K562 (cell line): ENCODE results near the gene RYR3. TPM values are rescaled to one million over a fixed set of nuclear protein-coding genes. Genes with fewer than 3 reads are reported as not detected.

Experiments
- ATAC-seq: fragments of 200-7000 bp; cut with Tn5 transposase; 3 replicates; pipeline ENCODE4 v1.9.1; 2020; ENCODE audit warnings: moderate library complexity
- BruUV-seq: library from RNA; stranded (reverse); fragments of 400-500 nt; replicated peaks from 2 replicates; lab custom pipeline; 2021; lab: Mats Ljungman, UMichigan
- CTCF ChIA-PET: fragments of 300-600 bp; formaldehyde crosslinking; extraction: SDS; loops from one replicate; lab custom pipeline; 2021; ENCODE audit warnings: low intra/inter-chr PET ratio; lab: Yijun Ruan, JAX
- POLR2A ChIA-PET: fragments of 300-600, 350-650 bp; sonication (Branson Sonifier 250); formaldehyde crosslinking; extraction: SDS; loops from one replicate; lab custom pipeline; 2021; ENCODE audit warnings: antibody characterized with exemption, inconsistent platforms; lab: Yijun Ruan, JAX
- DNase-seq, 4 experiments: peaks; one replicate each; pipeline versions ENCODE4 v3.0.0 to v3.0.0-alpha.2; 2011 to 2018; ENCODE audit warnings: low spot score in 3 of 4, mixed read lengths in 3 of 4; ENCODE audit errors: extremely low read depth in 1 of 4
- FAIRE-seq: peaks from 2 replicates; lab custom pipeline; 2011; peaks lifted over from hg19 to GRCh38; lab: Jason Lieb, UNC
- H2AFZ ChIP-seq: 2 replicates; pipeline ENCODE4 v1.6.0; 2011; ENCODE audit warnings: low read depth, low read length, control low read depth, inconsistent platforms
- H3K27ac ChIP-seq: fragments of 200-600 bp; 3 replicates; pipeline ENCODE4 v1.8.0; 2011; ENCODE audit warnings: low read depth, mild to moderate bottlenecking, control low read depth, inconsistent platforms, low read length, moderate library complexity, mixed read lengths; ENCODE audit errors: extremely low read depth
- H3K27me3 ChIP-seq, 2 experiments: fragments of 300-600 bp in 1 of 2; 2 replicates in 1 of 2; 3 replicates in 1 of 2; pipeline versions ENCODE4 v1.6.0 to v1.8.0; 2011; ENCODE audit warnings: inconsistent platforms in 2 of 2, low read length in 2 of 2, mild to moderate bottlenecking in 1 of 2, mixed read lengths in 1 of 2, moderate library complexity in 1 of 2; ENCODE audit not compliant: control insufficient read depth in 2 of 2, insufficient read depth in 2 of 2
- H3K36me3 ChIP-seq: fragments of 300-600 bp; 3 replicates; pipeline ENCODE4 v1.8.0; 2011; ENCODE audit warnings: mild to moderate bottlenecking, low read length, inconsistent platforms; ENCODE audit not compliant: control insufficient read depth, insufficient read depth
- H3K4me1 ChIP-seq, 2 experiments: fragments of 200-600 bp in 1 of 2; replicated peaks in 1 of 2; 2 replicates in 1 of 2; 3 replicates in 1 of 2; pipeline versions ENCODE4 v1.5.1 to v1.8.0; 2011; ENCODE audit warnings: inconsistent platforms in 2 of 2, low read length in 2 of 2, mild to moderate bottlenecking in 1 of 2, mixed read lengths in 1 of 2, moderate library complexity in 1 of 2; ENCODE audit not compliant: control insufficient read depth in 2 of 2, insufficient read depth in 2 of 2
- H3K4me2 ChIP-seq: 2 replicates; pipeline ENCODE4 v1.6.1; 2011; ENCODE audit warnings: low read length, control low read depth, inconsistent platforms, mixed read lengths; ENCODE audit not compliant: insufficient read depth
- H3K4me3 ChIP-seq: fragments of 200-600 bp; sonication (generic), shearing (Covaris generic); 2 replicates; pipeline ENCODE4 v1.5.1; 2016; ENCODE audit warnings: control low read depth, inconsistent platforms
- H3K79me2 ChIP-seq: fragments of 200-600 bp; 3 replicates; pipeline ENCODE4 v1.8.0; 2011; ENCODE audit warnings: low read length, inconsistent platforms; ENCODE audit not compliant: control insufficient read depth, insufficient read depth
- H3K9ac ChIP-seq, 2 experiments: 2 replicates each; pipeline versions ENCODE4 v1.6.0 to v1.6.1; 2011; ENCODE audit warnings: low read depth in 2 of 2, low read length in 2 of 2, control low read depth in 1 of 2, inconsistent platforms in 1 of 2, mild to moderate bottlenecking in 1 of 2, mixed read lengths in 1 of 2; ENCODE audit not compliant: insufficient read depth in 1 of 2
- H3K9me1 ChIP-seq: one replicate; pipeline ENCODE4 v1.6.0; 2011; ENCODE audit warnings: inconsistent platforms, mild to moderate bottlenecking, low read length, moderate library complexity; ENCODE audit not compliant: control insufficient read depth, insufficient read depth
- H3K9me3 ChIP-seq: replicated peaks from 2 replicates; pipeline ENCODE4 v1.5.1; 2011; ENCODE audit warnings: low read depth, low read length, inconsistent platforms; ENCODE audit not compliant: control insufficient read depth, insufficient read depth
- H4K20me1 ChIP-seq: replicated peaks from 2 replicates; pipeline ENCODE4 v1.6.1; 2011; ENCODE audit warnings: low read length, inconsistent platforms, mixed read lengths; ENCODE audit not compliant: control insufficient read depth, insufficient read depth
- BRCA1 ChIP-seq, 2 experiments: fragments of 450-650 bp in 1 of 2; sonication (generic) in 1 of 2; formaldehyde crosslinking in 1 of 2; IDR thresholded peaks; 2 replicates each; pipeline versions ENCODE4 v1.5.0 to v1.6.1; 2017 to 2020; ENCODE audit warnings: mild to moderate bottlenecking in 1 of 2, missing genetic modification reagents in 1 of 2
- CBFA2T3 ChIP-seq: fragments of 450-650 bp; IDR thresholded peaks from 2 replicates; pipeline ENCODE4 v1.6.1; 2017
- CSDE1 ChIP-seq, 2 experiments: fragments of 450-650 bp; IDR thresholded peaks; 2 replicates each; pipeline ENCODE4 v1.6.1; 2016; ENCODE audit warnings: mild to moderate bottlenecking in 1 of 2
- DDX20 ChIP-seq: fragments of 450-650 bp; IDR thresholded peaks from 2 replicates; pipeline ENCODE4 v1.6.1; 2016; ENCODE audit warnings: missing genetic modification characterization, low read depth, mild to moderate bottlenecking, missing compliant biosample characterization, moderate library complexity
- ELF1 ChIP-seq: fragments of 200-800 bp; sonication (Bioruptor generic); IDR thresholded peaks from 2 replicates; pipeline ENCODE4 v1.6.1; 2016; ENCODE audit warnings: missing genetic modification characterization, missing compliant biosample characterization
- ERF ChIP-seq: fragments of 450-650 bp; formaldehyde crosslinking; IDR thresholded peaks from 2 replicates; pipeline ENCODE4 v1.4.0; 2020; ENCODE audit warnings: mild to moderate bottlenecking, mixed read lengths
- FOXJ2 ChIP-seq: fragments of 200-800 bp; sonication (Bioruptor generic); IDR thresholded peaks from 2 replicates; pipeline ENCODE4 v1.6.1; 2016; ENCODE audit warnings: missing genetic modification characterization, missing compliant biosample characterization
- HDAC8 ChIP-seq: fragments of 450-650 bp; IDR thresholded peaks from 2 replicates; pipeline ENCODE4 v1.6.1; 2016; ENCODE audit warnings: mild to moderate bottlenecking, missing genetic modification characterization, moderate library complexity, missing compliant biosample characterization
- MCM3 ChIP-seq: fragments of 450-650 bp; IDR thresholded peaks from 2 replicates; pipeline ENCODE4 v1.6.1; 2016
- MED1 ChIP-seq: sonication (generic); formaldehyde crosslinking; IDR thresholded peaks from 2 replicates; pipeline ENCODE4 v1.8.1; 2023; ENCODE audit warnings: missing genetic modification reagents, borderline replicate concordance
- NBN ChIP-seq: fragments of 450-650 bp; IDR thresholded peaks from 2 replicates; pipeline ENCODE4 v1.6.1; 2016; ENCODE audit warnings: low read depth, mild to moderate bottlenecking
- NR1H2 ChIP-seq: sonication (generic); formaldehyde crosslinking; IDR thresholded peaks from 2 replicates; pipeline ENCODE4 v1.4.0; 2020; ENCODE audit warnings: mild to moderate bottlenecking, missing genetic modification reagents
- PTBP1 ChIP-seq: fragments of 200-400 bp; formaldehyde crosslinking; IDR thresholded peaks from 2 replicates; pipeline ENCODE4 v1.6.1; 2017; ENCODE audit warnings: low read depth, low read length
- SMC3 ChIP-seq: conservative IDR thresholded peaks from 2 replicates; pipeline ENCODE4 v1.6.1; 2011; ENCODE audit warnings: low read depth, low read length, improper control_type of control experiment; ENCODE audit not compliant: insufficient read depth
- TCF3 ChIP-seq: sonication (generic); formaldehyde crosslinking; IDR thresholded peaks from 2 replicates; pipeline ENCODE4 v1.4.0; 2020; ENCODE audit warnings: mild to moderate bottlenecking, missing genetic modification reagents
- YY1 ChIP-seq, 3 experiments: IDR thresholded peaks; 2 replicates each; pipeline ENCODE4 v1.6.1; 2011; ENCODE audit warnings: low read length in 2 of 3, mild to moderate bottlenecking in 2 of 3, moderate library complexity in 2 of 3, borderline replicate concordance in 1 of 3, control low read depth in 1 of 3, low read depth in 1 of 3; ENCODE audit not compliant: insufficient read depth in 3 of 3, insufficient replicate concordance in 2 of 3, control insufficient read depth in 1 of 3, insufficient read length in 1 of 3; ENCODE audit errors: extremely low read depth in 1 of 3
- ZFP30 ChIP-seq: fragments of 250-450 bp; sonication (Bioruptor Pico); IDR thresholded peaks from 2 replicates; pipeline ENCODE4 v1.8.0; 2022; ENCODE audit warnings: moderate library complexity, mild to moderate bottlenecking, inconsistent platforms, borderline replicate concordance
- ZKSCAN8 ChIP-seq: fragments of 200-800 bp; sonication (Bioruptor generic); IDR thresholded peaks from 2 replicates; pipeline ENCODE4 v1.6.1; 2016; ENCODE audit warnings: missing genetic modification characterization, missing compliant biosample characterization
- ZNF561 ChIP-seq: fragments of 450-650 bp; formaldehyde crosslinking; conservative IDR thresholded peaks from 2 replicates; pipeline ENCODE4 v1.4.0; 2020; ENCODE audit warnings: mild to moderate bottlenecking, moderate library complexity
- ZNF589 ChIP-seq: fragments of 200-800 bp; sonication (Bioruptor generic); IDR thresholded peaks from 2 replicates; pipeline ENCODE4 v1.6.1; 2016; ENCODE audit warnings: low read depth, missing genetic modification characterization, missing compliant biosample characterization
- ZNF707 ChIP-seq: fragments of 250-450 bp; sonication (Bioruptor Pico); conservative IDR thresholded peaks from 2 replicates; pipeline ENCODE4 v1.8.0; 2022; ENCODE audit warnings: inconsistent platforms, mild to moderate bottlenecking, moderate library complexity
- WGBS: fragments of 100-300 bp; shearing (Covaris generic); methylation state at CpG from one replicate; pipeline ENCODE4 v1.1.6; 2016; ENCODE audit warnings: low coverage, mixed read lengths; ENCODE audit not compliant: insufficient coverage; ENCODE audit errors: missing lambda C conversion rate; 5-methylcytosine and 5-hydroxymethylcytosine counted together
- in situ Hi-C: fragments of 300-500 bp; cut with MboI; formaldehyde crosslinking; loops from 4 replicates; pipeline ENCODE4 v1.15.0; 2018; ENCODE audit warnings: inconsistent platforms, mixed read lengths
- intact Hi-C: fragments of 100-400 bp; cut with micrococcal nuclease; formaldehyde crosslinking; loops from 2 replicates; pipeline ENCODE4 v1.14.2; 2022
- polyA plus RNA-seq, 8 experiments: library from polyadenylated mRNA; depleted of rRNA in 4 of 8; stranded (reverse) in 5 of 8; unstranded in 3 of 8; fragments of >200 nt; fragmentation: Nextera tagmentation in 2 of 8; fragmentation: Illumina TruSeq in 1 of 8; extraction: Ambion mirVana in 2 of 8; extraction: Trizol in 1 of 8; gene quantifications; 2 replicates each; pipeline versions ENCODE4 v1.2.1 to v1.2.3, GENCODE V29; 2011 to 2014; ENCODE audit warnings: inconsistent platforms in 1 of 8, missing spikeins in 1 of 8
- total RNA-seq, 7 experiments: library from RNA; depleted of rRNA in 6 of 7; stranded (reverse); fragments of >200 nt in 6 of 7; fragmentation: Illumina TruSeq in 2 of 7; extraction: Trizol in 2 of 7; gene quantifications; 2 replicates each; pipeline versions ENCODE4 v1.2.1 to v1.2.3, GENCODE V29; 2011 to 2021; ENCODE audit warnings: low replicate concordance in 1 of 7
- TF ChIP-seq, protein P1 (sequence below): sonication (generic); formaldehyde crosslinking; IDR thresholded peaks from 2 replicates; pipeline ENCODE4 v1.5.0; 2020; ENCODE audit warnings: missing genetic modification reagents
- TF ChIP-seq, protein P2 (sequence below): fragments of 450-650 bp; formaldehyde crosslinking; IDR thresholded peaks from 2 replicates; pipeline ENCODE4 v1.4.0; 2020; ENCODE audit warnings: mild to moderate bottlenecking

Gene RYR3
- total and polyA plus RNA-seq, 9 of the 15 experiments (the other 6 are each of a cell fraction or from before 2014, with no cell fraction given), result 0.04 TPM; not detected in 8

DNA sequence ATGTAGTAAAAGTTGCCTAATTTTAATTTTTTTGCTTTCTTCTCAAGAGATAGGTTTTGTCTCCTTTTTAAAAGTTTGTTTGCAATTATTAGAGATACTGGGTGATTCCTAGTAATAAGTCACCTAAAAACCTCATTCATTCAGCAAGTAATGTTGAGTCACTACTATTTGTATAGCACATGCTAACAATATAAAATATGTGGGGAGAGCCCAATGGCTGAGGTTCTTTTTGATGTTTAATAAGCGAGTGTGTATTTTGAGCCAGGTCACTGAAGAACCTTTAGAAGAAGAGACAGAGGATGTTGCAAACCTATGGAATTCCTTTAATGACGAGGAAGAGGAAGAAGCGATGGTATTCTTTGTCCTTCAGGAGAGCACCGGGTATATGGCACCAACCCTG is 533.8 kb downstream of the RYR3 start (continued):
- TF ChIP-seq NR1H2 (CRISPR knock-in tag) (no peak), NBN (no peak), ZFP30 (CRISPR knock-in tag) (no peak), ZNF561 (no peak), DDX20 (tag) (no peak)
- TF ChIP-seq, protein P1, sequence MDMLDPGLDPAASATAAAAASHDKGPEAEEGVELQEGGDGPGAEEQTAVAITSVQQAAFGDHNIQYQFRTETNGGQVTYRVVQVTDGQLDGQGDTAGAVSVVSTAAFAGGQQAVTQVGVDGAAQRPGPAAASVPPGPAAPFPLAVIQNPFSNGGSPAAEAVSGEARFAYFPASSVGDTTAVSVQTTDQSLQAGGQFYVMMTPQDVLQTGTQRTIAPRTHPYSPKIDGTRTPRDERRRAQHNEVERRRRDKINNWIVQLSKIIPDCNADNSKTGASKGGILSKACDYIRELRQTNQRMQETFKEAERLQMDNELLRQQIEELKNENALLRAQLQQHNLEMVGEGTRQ (CRISPR knock-in tag), result no peak
- TF ChIP-seq, protein P2, sequence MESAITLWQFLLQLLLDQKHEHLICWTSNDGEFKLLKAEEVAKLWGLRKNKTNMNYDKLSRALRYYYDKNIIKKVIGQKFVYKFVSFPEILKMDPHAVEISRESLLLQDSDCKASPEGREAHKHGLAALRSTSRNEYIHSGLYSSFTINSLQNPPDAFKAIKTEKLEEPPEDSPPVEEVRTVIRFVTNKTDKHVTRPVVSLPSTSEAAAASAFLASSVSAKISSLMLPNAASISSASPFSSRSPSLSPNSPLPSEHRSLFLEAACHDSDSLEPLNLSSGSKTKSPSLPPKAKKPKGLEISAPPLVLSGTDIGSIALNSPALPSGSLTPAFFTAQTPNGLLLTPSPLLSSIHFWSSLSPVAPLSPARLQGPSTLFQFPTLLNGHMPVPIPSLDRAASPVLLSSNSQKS (CRISPR knock-in tag), result no peak
- TF ChIP-seq, all 486 proteins: peak for 0

DNA sequence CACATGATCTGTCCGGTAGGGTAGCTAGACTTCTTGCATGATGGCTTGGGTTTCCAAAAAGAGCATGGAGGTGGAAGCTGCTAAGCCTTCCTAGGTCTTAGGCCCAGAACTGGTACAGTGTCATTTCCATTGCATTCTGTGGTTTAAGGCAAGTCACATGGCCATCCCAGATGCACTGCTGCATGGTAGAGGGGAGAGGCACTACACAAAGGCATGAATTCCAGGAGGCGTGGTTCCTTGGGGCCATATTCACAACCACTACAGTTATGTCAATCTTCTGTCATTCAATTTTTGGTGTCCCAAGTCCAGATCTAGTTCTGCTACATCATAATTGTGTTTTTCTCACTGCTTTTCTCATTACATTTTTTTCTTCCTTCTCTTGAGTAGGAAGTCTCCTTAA is 535.4 kb downstream of the RYR3 start:
- DNase-seq, result no peak
- in situ Hi-C loops (no loop called here), intact Hi-C loops (no loop called here)
- Histone ChIP-seq H3K9ac (no peak overlapping the region), H3K36me3 (no peaks in the 10 kb centered on the region), H3K4me2 (no peak overlapping the region), H3K4me1 (no peaks in the 10 kb centered on the region), H3K9me3 (no peaks in the 10 kb centered on the region), H3K27me3 (peaks cover 5% of the 10 kb centered on the region in 2 experiments), H3K4me3 (no peak overlapping the region), H2AFZ (no peak overlapping the region), H4K20me1 (no peaks in the 10 kb centered on the region; the same call in 1 of the 2 replicates), H3K27ac (no peak overlapping the region), H3K79me2 (no peaks in the 10 kb centered on the region), H3K9me1 (no peaks in the 10 kb centered on the region)
- ChIA-PET CTCF (no interaction called here), POLR2A (no interaction called here)
- no TSS peak for BruUV-seq
- WGBS, result 4% methylated on average over 2 of the region's 2 CpGs
- no peak for ATAC-seq
- FAIRE-seq, result no peak
- TF ChIP-seq TCF3 (CRISPR knock-in tag) (no peak), CBFA2T3 (no peak), BRCA1 (IDR thresholded peaks at IDR 0.05) (no peak), BRCA1 (CRISPR knock-in tag; IDR thresholded peaks at IDR 0.05) (no peak), CSDE1 (IDR thresholded peaks at IDR 0.05) (no peak), PTBP1 (no peak), SMC3 (no peak), ZNF589 (no peak), MCM3 (no peak), ERF (CRISPR knock-in tag) (no peak), ELF1 (tag) (no peak), MED1 (CRISPR knock-in tag) (no peak), ZNF707 (CRISPR knock-in tag) (no peak), FOXJ2 (tag) (no peak), YY1 (IDR thresholded peaks at IDR 0.05; ENCODE audit: borderline replicate concordance in 1 of 3, control insufficient read depth in 1 of 3, extremely low read depth in 1 of 3, insufficient read depth in 3 of 3, insufficient read length in 1 of 3, insufficient replicate concordance in 2 of 3, low read depth in 1 of 3, low read length in 2 of 3) (no peak), ZKSCAN8 (CRISPR knock-in tag) (no peak), HDAC8 (tag) (no peak)
